Kidney epithelial cell (primary cell): ENCODE data around the gene CPN2. TPM values are rescaled to one million over a fixed set of nuclear protein-coding genes. Genes with fewer than 3 reads are reported as not detected.

Source experiments
- DNase-seq: peaks from one replicate; pipeline ENCODE4 v3.0.0-alpha.2; 2010; ENCODE audit warnings: low read depth
- H3K27me3 ChIP-seq: 2 replicates; pipeline ENCODE4 v1.6.0; 2011; ENCODE audit warnings: low read length; ENCODE audit not compliant: control insufficient read depth, insufficient read depth
- H3K36me3 ChIP-seq: 2 replicates; pipeline ENCODE4 v1.5.1; 2011; ENCODE audit warnings: low read length; ENCODE audit not compliant: control insufficient read depth, insufficient read depth
- H3K4me3 ChIP-seq: 2 replicates; pipeline ENCODE4 v1.5.1; 2011; ENCODE audit warnings: low read depth, mild to moderate bottlenecking, control low read depth, low read length
- CTCF ChIP-seq: IDR thresholded peaks from 2 replicates; pipeline ENCODE4 v1.5.1; 2011; ENCODE audit warnings: mild to moderate bottlenecking, moderate library complexity, low read length, control low read depth, inconsistent platforms; ENCODE audit not compliant: insufficient read depth, poor library complexity, severe bottlenecking
- total RNA-seq: library from RNA; depleted of rRNA; stranded (reverse); fragments of >200 nt; gene quantifications from 2 replicates; pipeline ENCODE4 v1.2.3, GENCODE V29; 2015

CPN2 gene
- total RNA-seq, 1 donor from 2014 or later: not detected

- Histone ChIP-seq H3K36me3 (no peaks in the 10 kb centered on the region), H3K27me3 (peaks cover 24% of the 10 kb centered on the region), H3K4me3 (no peak overlapping the region)
- no peak for DNase-seq
- no peak for TF ChIP-seq CTCF
Measured at GRCh38 chr3:194373899-194374298, 22.8 kb upstream of the CPN2 start.

GRCh38 chr3:194373028-194373427, 21.9 kb upstream of the CPN2 start:
- TF ChIP-seq CTCF: no peak
- no peaks in the 10 kb centered on the region for H3K36me3 ChIP-seq
- H3K27me3 ChIP-seq: peaks cover 32% of the 10 kb centered on the region
- no peak overlapping the region for H3K4me3 ChIP-seq
- no peak for DNase-seq

- H3K27me3 ChIP-seq: peaks cover 29% of the 10 kb centered on the region
- no peak for TF ChIP-seq CTCF
Measured at GRCh38 chr3:194370753-194371152, 19.6 kb upstream of the CPN2 start.

GRCh38 chr3:194369522-194370279, 18.6 kb upstream of the CPN2 start, which contains the start of gene LRRC15:
Gene LRRC15, minus strand, starts transcription at chr3:194369743. Its CDS starts 8,700 bp downstream, at chr3:194361043.
- no peak for TF ChIP-seq CTCF
- H3K36me3 ChIP-seq: no peaks in the 10 kb centered on the region
- H3K27me3 ChIP-seq: peaks cover 27% of the 10 kb centered on the region
- no peak for DNase-seq
- no peak within 1 kb of the TSS for H3K4me3 ChIP-seq

More at GRCh38 chr3:194370753-194371152, 19.6 kb upstream of the CPN2 start:
- no peak overlapping the region for H3K4me3 ChIP-seq
- DNase-seq: no peak
- H3K36me3 ChIP-seq: no peaks in the 10 kb centered on the region

- DNase-seq: no peak
- no peak overlapping the region for H3K4me3 ChIP-seq
- TF ChIP-seq CTCF: no peak
- H3K36me3 ChIP-seq: no peaks in the 10 kb centered on the region
- peaks cover 26% of the 10 kb centered on the region for H3K27me3 ChIP-seq
Measured at GRCh38 chr3:194368918-194369317, 17.8 kb upstream of the CPN2 start.
